Psoas muscle (tissue), 8 donors: ENCODE data around the gene TBCD. TPM values are rescaled to one million over a fixed set of nuclear protein-coding genes. Genes with fewer than 3 reads are reported as not detected.
A peak's percentile ranks its signal among the peaks of the same experiment; 100 is the strongest.

Experiments
- ATAC-seq, 4 donors: fragments of 200-7000 bp; cut with Tn5 transposase; one replicate each; pipeline ENCODE4 v1.9.1; 2020; ENCODE audit warnings: moderate library complexity in 3 of 4, mild to moderate bottlenecking in 2 of 4
- DNase-seq, 2 donors: peaks; one replicate each; pipeline ENCODE4 v3.0.0-alpha.2; 2020
- H3K27ac ChIP-seq: fragments of 200-600 bp; one replicate; pipeline ENCODE4 v1.8.0; 2022
- H3K27me3 ChIP-seq, 3 donors: fragments of 200-600 bp in 1 of 3; one replicate each; pipeline versions ENCODE4 v1.6.1 to v1.8.0; 2013 to 2022; ENCODE audit warnings: low read length in 2 of 3, mild to moderate bottlenecking in 2 of 3, moderate library complexity in 1 of 3; ENCODE audit not compliant: insufficient read depth in 3 of 3
- H3K36me3 ChIP-seq, 2 donors: fragments of 200-600 bp in 1 of 2; one replicate each; pipeline versions ENCODE4 v1.6.1 to v1.8.0; 2013 to 2022; ENCODE audit warnings: low read depth in 1 of 2, mild to moderate bottlenecking in 1 of 2, moderate library complexity in 1 of 2; ENCODE audit not compliant: insufficient read depth in 1 of 2
- H3K4me1 ChIP-seq: fragments of 200-600 bp; one replicate; pipeline ENCODE4 v1.8.0; 2022
- H3K4me3 ChIP-seq: fragments of 200-600 bp; one replicate; pipeline ENCODE4 v1.8.0; 2022; ENCODE audit warnings: mild to moderate bottlenecking
- H3K9me3 ChIP-seq: fragments of 200-600 bp; one replicate; pipeline ENCODE4 v1.8.0; 2022
- WGBS, 3 donors: extraction: QIAGEN DNeasy Blood & Tissue Kit; methylation state at CpG; one replicate each; pipeline versions ENCODE4 v1.1.6 to v1.1.7; 2013; 5-methylcytosine and 5-hydroxymethylcytosine counted together
- intact Hi-C, 2 donors: fragments of 100-400 bp; cut with DNase I; formaldehyde crosslinking; loops; one replicate each; pipeline versions ENCODE4 v1.11.0 to v1.14.2; 2022
- polyA plus RNA-seq, 3 donors: library from polyadenylated mRNA; stranded (reverse); fragments of 200-250 nt; gene quantifications; one replicate each; pipeline ENCODE4 v1.2.3, GENCODE V29; 2013
- total RNA-seq, 4 donors: library from RNA; stranded (reverse); fragmentation: NEBNext Ultra II Directional in 2 of 4; extraction: Animal tissue kit (Norgen Biotek cat#: 25700) in 2 of 4; gene quantifications; one replicate each; pipeline versions ENCODE4 v1.2.1 to v1.2.4, GENCODE V29; 2021 to 2023
- TF ChIP-seq, protein P1 (sequence below): fragments of 200-600 bp; IDR thresholded peaks from one replicate; pipeline ENCODE4 v1.8.0; 2022; ENCODE audit warnings: antibody characterized with exemption
- donor health status: healthy with polysubstance abuse.
- donor health status: DM: no; HTN: no; CAD: no; lungs with moderate emphysema.
- donor health status: Bipolar disorder and iron deficiency.
- donor health status: healthy.
- donor health status: DM: yes; HTN: yes; CAD: no.
- donor health status: DM: no; HTN: no; CAD: no.
- donor health status: DM: no; HTN: no; CAD: no.
- donor health status: DM: yes; HTN: yes; CAD: no.

TBCD gene
- total and polyA plus RNA-seq, 7 donors = 28.2 to 65.0 (median 36.5) TPM

DNA sequence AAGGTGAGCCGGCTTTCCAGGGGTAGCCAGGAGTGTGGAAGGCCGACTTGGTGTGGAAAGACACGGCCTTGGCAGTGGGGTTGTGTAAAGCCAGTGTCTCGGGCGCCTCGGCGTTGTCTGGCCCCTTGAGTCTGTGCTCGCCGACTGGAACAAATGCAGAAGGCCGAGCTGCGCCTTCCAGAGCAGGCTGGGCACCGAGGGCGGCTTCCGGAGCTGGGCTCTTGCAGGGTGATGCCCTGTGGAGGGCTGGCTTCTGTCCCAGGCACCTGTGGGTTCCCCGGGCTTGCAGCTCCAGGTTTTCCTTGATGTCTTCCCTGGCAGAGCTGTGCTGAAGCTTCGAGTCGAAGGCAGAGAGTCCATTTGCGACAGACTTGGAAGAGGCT is 79.9 kb downstream of the TBCD start:
- intact Hi-C loops = no loop called here
- ATAC-seq = no peak
- Histone ChIP-seq H3K36me3 (peaks cover 0 to 7% of the 10 kb centered on the region in 2 donors), H3K27me3 (no peaks in the 10 kb centered on the region), H3K4me3 (peak overlapping the region; percentile 52), H3K4me1 (no peaks in the 10 kb centered on the region), H3K9me3 (no peaks in the 10 kb centered on the region), H3K27ac (no peak overlapping the region)
- 74 to 90% (median 81%) methylated on average over 18 of the region's 18 CpGs for WGBS, 3 donors
- DNase-seq = no peak
- TF ChIP-seq, protein P1, sequence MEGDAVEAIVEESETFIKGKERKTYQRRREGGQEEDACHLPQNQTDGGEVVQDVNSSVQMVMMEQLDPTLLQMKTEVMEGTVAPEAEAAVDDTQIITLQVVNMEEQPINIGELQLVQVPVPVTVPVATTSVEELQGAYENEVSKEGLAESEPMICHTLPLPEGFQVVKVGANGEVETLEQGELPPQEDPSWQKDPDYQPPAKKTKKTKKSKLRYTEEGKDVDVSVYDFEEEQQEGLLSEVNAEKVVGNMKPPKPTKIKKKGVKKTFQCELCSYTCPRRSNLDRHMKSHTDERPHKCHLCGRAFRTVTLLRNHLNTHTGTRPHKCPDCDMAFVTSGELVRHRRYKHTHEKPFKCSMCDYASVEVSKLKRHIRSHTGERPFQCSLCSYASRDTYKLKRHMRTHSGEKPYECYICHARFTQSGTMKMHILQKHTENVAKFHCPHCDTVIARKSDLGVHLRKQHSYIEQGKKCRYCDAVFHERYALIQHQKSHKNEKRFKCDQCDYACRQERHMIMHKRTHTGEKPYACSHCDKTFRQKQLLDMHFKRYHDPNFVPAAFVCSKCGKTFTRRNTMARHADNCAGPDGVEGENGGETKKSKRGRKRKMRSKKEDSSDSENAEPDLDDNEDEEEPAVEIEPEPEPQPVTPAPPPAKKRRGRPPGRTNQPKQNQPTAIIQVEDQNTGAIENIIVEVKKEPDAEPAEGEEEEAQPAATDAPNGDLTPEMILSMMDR = no peak

DNA sequence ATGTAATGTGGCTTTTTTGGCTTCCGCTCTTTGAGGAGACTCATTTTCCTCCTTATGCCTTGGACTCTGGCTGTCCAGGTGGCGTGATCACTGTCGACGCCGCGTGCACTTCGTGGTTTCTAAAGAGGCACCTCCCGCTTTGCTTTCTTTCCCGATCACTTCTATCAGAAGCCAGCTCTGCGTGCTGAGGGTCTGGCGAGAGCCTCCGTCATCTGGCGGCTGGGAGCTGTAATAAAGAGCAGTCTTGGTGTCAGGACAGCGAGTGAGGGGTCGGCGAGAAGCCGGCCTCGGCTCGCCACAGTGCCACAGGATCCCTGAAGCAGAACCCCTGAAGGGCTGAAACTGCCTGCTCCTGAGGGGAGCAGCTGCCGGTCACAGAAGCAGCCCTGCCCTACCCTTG is 80.5 kb downstream of the TBCD start:
- intact Hi-C loops = no loop called here
- DNase-seq (no peak), ATAC-seq (no peak)
- Histone ChIP-seq H3K27ac (no peak overlapping the region), H3K9me3 (no peaks in the 10 kb centered on the region), H3K4me3 (peak overlapping the region; percentile 52), H3K36me3 (peaks cover 0 to 7% of the 10 kb centered on the region in 2 donors), H3K27me3 (no peaks in the 10 kb centered on the region), H3K4me1 (peaks cover 5% of the 10 kb centered on the region)
- TF ChIP-seq, protein P1 = no peak
- WGBS, 3 donors = 76 to 85% (median 81%) methylated on average over 20 of the region's 20 CpGs

DNA sequence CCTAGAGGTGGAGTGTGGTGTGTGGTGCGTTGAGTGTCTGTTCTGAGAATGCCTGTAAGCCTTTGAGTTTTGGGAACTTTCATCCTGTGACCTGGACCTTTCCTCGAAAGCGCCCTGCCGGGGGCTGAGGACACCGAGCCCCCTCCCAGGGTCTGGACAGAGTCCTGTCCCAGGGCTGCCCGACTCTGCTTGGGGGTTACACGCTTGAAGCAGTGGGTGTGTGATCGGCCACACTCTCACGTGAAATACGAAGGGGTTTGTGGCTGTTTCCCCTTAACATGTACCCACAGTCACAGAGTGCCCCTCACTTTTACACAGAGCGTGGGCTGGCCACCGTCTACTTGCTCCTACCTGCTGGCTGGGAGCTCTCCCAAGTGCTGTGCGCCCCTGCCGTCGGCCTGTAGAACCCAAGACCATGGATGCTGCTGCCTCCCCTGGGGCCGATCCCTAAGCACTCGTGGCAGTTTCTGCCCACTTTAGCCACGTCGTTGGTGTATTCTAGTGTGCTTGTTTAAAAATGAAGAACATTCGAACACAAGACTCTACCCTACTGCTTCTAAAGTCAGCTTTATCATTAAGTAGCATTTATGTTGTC is 81.1 kb downstream of the TBCD start:
- Histone ChIP-seq H3K4me1 (peaks cover 10% of the 10 kb centered on the region), H3K9me3 (no peaks in the 10 kb centered on the region), H3K27me3 (no peaks in the 10 kb centered on the region), H3K27ac (no peak overlapping the region), H3K36me3 (peaks cover 0 to 7% of the 10 kb centered on the region in 2 donors), H3K4me3 (peak overlapping the region; percentile 52)
- 86 to 91% (median 89%) methylated on average over 20 of the region's 20 CpGs for WGBS, 3 donors
- ATAC-seq = no peak
- intact Hi-C loops = no loop called here
- DNase-seq = no peak
- TF ChIP-seq, protein P1 = no peak

DNA sequence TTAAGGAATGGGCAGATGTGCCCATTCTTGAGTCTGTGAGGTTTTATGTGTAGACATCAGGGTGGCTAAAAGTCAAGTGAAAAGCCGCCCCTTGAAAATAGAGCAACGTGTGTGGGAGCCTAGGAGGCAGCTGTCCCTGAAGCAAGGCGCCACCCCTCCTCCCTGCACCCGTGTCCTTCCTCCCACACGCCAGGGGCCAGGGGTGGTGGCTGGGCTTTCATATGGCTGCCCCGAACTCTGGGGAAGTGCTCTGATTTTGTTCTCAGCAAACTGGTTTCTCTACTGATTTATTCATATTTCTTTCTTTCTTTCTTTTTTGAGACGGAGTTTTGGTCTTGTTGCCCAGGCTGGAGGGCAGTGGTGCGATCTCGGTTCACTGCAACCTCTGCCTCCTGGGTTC is 83.3 kb downstream of the TBCD start:
- TF ChIP-seq, protein P1 = no peak
- WGBS, 3 donors = 83 to 88% (median 85%) methylated on average over 9 of the region's 9 CpGs
- Histone ChIP-seq H3K4me1 (peaks cover 20% of the 10 kb centered on the region), H3K9me3 (no peaks in the 10 kb centered on the region), H3K36me3 (peaks cover 0 to 7% of the 10 kb centered on the region in 2 donors), H3K27ac (no peak overlapping the region), H3K4me3 (no peak overlapping the region), H3K27me3 (no peaks in the 10 kb centered on the region)
- ATAC-seq = no peak
- intact Hi-C loops = no loop called here
- DNase-seq = no peak
